Thyroid gland (tissue), 4 donors: ENCODE measurements around the gene CPPED1. TPM values are rescaled to one million over a fixed set of nuclear protein-coding genes. Genes with fewer than 3 reads are reported as not detected.

Source experiments
- DNase-seq, 2 donors: peaks; one replicate each; pipeline ENCODE4 v3.0.0-alpha.2; 2019
- H3K27ac ChIP-seq, 3 donors: fragments of 200-600 bp; sonication (generic); 1 replicate in 2 of 3; 2 replicates in 1 of 3; pipeline ENCODE4 v1.5.1; 2016 to 2019; ENCODE audit warnings: mild to moderate bottlenecking in 1 of 3, moderate library complexity in 1 of 3
- H3K27me3 ChIP-seq: fragments of 200-600 bp; sonication (generic); one replicate; pipeline ENCODE4 v1.5.1; 2019
- H3K36me3 ChIP-seq, 2 donors: fragments of 200-600 bp; sonication (generic); one replicate each; pipeline ENCODE4 v1.5.1; 2016 to 2019
- H3K4me1 ChIP-seq, 2 donors: fragments of 200-600 bp; sonication (generic); one replicate each; pipeline ENCODE4 v1.5.1; 2017 to 2019
- H3K4me3 ChIP-seq, 3 donors: fragments of 200-600 bp; sonication (generic); replicated peaks in 1 of 3; 1 replicate in 2 of 3; 2 replicates in 1 of 3; pipeline ENCODE4 v1.5.1; 2016; ENCODE audit warnings: mild to moderate bottlenecking in 1 of 3
- H3K9me3 ChIP-seq: fragments of 200-600 bp; sonication (generic); one replicate; pipeline ENCODE4 v1.5.1; 2017
- CTCF ChIP-seq, 6 experiments: fragments of 200-600 bp in 3 of 6; fragments of 450-650 bp in 3 of 6; sonication (generic) in 3 of 6; IDR thresholded peaks; one replicate each; pipeline ENCODE4 v1.5.1; 2016 to 2019; ENCODE audit warnings: antibody characterized with exemption in 6 of 6, mild to moderate bottlenecking in 2 of 6, inconsistent platforms in 1 of 6, moderate library complexity in 1 of 6
- POLR2A ChIP-seq, 2 donors: fragments of 450-650 bp; IDR thresholded peaks; one replicate each; pipeline ENCODE4 v1.6.1; 2017; ENCODE audit warnings: antibody characterized with exemption in 2 of 2, mild to moderate bottlenecking in 2 of 2, moderate library complexity in 1 of 2
- whole genome bisulfite sequencing, 2 donors: methylation state at CpG; one replicate each; pipeline ENCODE4 v1.1.5; 2017; 5-methylcytosine and 5-hydroxymethylcytosine counted together
- intact Hi-C: fragments of 100-400 bp; cut with DNase I; formaldehyde crosslinking; loops from one replicate; pipeline ENCODE4 v1.15.1; 2023
- total RNA-seq, 4 donors: library from RNA; depleted of rRNA; stranded (reverse); fragments of >200 nt; gene quantifications; one replicate each; pipeline ENCODE4 v1.2.3, GENCODE V29; 2016

CPPED1 gene
- total RNA-seq, 4 donors from 2014 or later: 8.5 to 17.8 (median 16.8) TPM

- WGBS, 2 donors: 75 to 82% methylated on average over 5 of the region's 5 CpGs
- TF ChIP-seq CTCF (IDR thresholded peaks at IDR 0.05) (no peak), POLR2A (IDR thresholded peaks at IDR 0.05) (no peak)
- H3K27me3 ChIP-seq: no peaks in the 10 kb centered on the region
- H3K4me1 ChIP-seq: no peaks in the 10 kb centered on the region
- H3K36me3 ChIP-seq: no peaks in the 10 kb centered on the region
- DNase-seq: no peak
- H3K9me3 ChIP-seq: no peaks in the 10 kb centered on the region
- H3K27ac ChIP-seq: no peak overlapping the region
- intact Hi-C loops: no loop called here
- H3K4me3 ChIP-seq: no peak overlapping the region
Observed at GRCh38 chr16:12723681-12724080, 80.0 kb downstream of the CPPED1 start.

- intact Hi-C loops: no loop called here
Observed at GRCh38 chr16:12721841-12722421, 81.8 kb downstream of the CPPED1 start.

DNA sequence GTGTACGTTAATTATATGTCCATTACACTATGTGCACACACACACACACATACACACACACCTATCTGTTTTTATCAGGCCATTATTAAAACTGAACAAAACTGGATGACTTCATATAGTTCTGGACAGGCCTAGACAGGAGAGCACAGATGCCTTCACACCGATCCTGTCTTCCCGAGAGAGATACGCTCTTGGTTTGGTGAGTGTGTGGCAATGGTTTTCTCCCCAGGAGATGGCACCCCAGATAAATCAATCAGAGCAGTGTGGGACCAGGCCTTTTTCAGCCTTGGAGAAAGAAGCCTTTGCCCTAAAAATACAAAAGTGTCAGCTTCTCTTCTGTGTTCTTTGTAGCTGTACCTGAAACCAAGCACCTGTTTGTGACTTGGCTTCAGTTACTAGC, 83.7 kb downstream of the CPPED1 start:
- intact Hi-C loops: no loop called here
- 94 to 95% methylated on average over 4 of the region's 4 CpGs for WGBS, 2 donors
- Histone ChIP-seq H3K4me1 (no peaks in the 10 kb centered on the region), H3K27me3 (no peaks in the 10 kb centered on the region), H3K27ac (no peak overlapping the region), H3K4me3 (no peak overlapping the region), H3K36me3 (no peaks in the 10 kb centered on the region), H3K9me3 (no peaks in the 10 kb centered on the region)
- no peak for TF ChIP-seq POLR2A (IDR thresholded peaks at IDR 0.05)
- no peak for TF ChIP-seq CTCF (IDR thresholded peaks at IDR 0.05)
- no peak for DNase-seq

More at GRCh38 chr16:12721841-12722421, 81.8 kb downstream of the CPPED1 start:
- H3K27me3 ChIP-seq: no peaks in the 10 kb centered on the region
- no peak overlapping the region for H3K27ac ChIP-seq
- no peak overlapping the region for H3K4me3 ChIP-seq
- no peaks in the 10 kb centered on the region for H3K36me3 ChIP-seq
- no peak for DNase-seq
- H3K4me1 ChIP-seq: no peaks in the 10 kb centered on the region
- H3K9me3 ChIP-seq: no peaks in the 10 kb centered on the region
- TF ChIP-seq CTCF (IDR thresholded peaks at IDR 0.05) (no peak), POLR2A (IDR thresholded peaks at IDR 0.05) (no peak)
- 86 to 89% methylated on average over 9 of the region's 9 CpGs for WGBS, 2 donors

- H3K27ac ChIP-seq: no peak overlapping the region
- H3K4me1 ChIP-seq: no peaks in the 10 kb centered on the region
- TF ChIP-seq CTCF (IDR thresholded peaks at IDR 0.05) (no peak), POLR2A (IDR thresholded peaks at IDR 0.05) (no peak)
- 94 to 98% methylated on average over 3 of the region's 3 CpGs for WGBS, 2 donors
- no peak overlapping the region for H3K4me3 ChIP-seq
- H3K36me3 ChIP-seq: no peaks in the 10 kb centered on the region
- H3K27me3 ChIP-seq: no peaks in the 10 kb centered on the region
- intact Hi-C loops: no loop called here
- H3K9me3 ChIP-seq: no peaks in the 10 kb centered on the region
- DNase-seq: no peak
Observed at GRCh38 chr16:12716658-12717057, 87.0 kb downstream of the CPPED1 start.

DNA sequence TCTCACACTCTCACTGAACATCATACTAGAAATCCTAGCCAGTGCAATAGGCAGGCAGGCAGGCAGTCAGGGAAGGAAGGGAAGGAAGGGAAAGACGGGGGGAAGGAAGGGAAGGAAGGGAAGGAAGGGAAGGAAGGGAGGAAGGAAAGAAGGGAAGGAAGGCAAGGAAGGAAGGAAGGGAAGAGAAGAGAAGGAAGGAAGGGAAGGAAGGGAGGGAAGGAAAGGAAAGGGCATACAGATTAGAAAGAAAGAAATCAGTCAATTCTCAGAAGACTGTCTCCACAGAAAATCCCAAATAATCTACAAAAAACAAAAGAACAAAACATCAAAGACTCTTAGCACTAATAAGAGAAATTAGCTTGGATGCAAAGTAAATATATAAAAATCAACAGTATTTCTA, 93.9 kb downstream of the CPPED1 start:
- no peak for TF ChIP-seq CTCF (IDR thresholded peaks at IDR 0.05)
- no peak for TF ChIP-seq POLR2A (IDR thresholded peaks at IDR 0.05)
- 65 to 76% methylated on average over 1 of the region's 1 CpG for WGBS, 2 donors

More for the DNA sequence above, 93.9 kb downstream of the CPPED1 start:
- H3K27ac ChIP-seq: no peak overlapping the region
- intact Hi-C loops: no loop called here
- no peaks in the 10 kb centered on the region for H3K9me3 ChIP-seq
- H3K4me1 ChIP-seq: no peaks in the 10 kb centered on the region
- no peak for DNase-seq
- H3K27me3 ChIP-seq: no peaks in the 10 kb centered on the region
- H3K36me3 ChIP-seq: no peaks in the 10 kb centered on the region
- no peak overlapping the region for H3K4me3 ChIP-seq
